Liver (tissue), 9 donors: Measurements from ENCODE around the gene MARK1. TPM values are rescaled to one million over a fixed set of nuclear protein-coding genes. Genes with fewer than 3 reads are reported as not detected.

Source experiments
- DNase-seq: peaks from one replicate; pipeline ENCODE4 v3.0.0-alpha.2; 2017; ENCODE audit warnings: low spot score
- H3K27ac ChIP-seq, 2 donors: one replicate each; pipeline ENCODE4 v1.7.0; 2013; ENCODE audit warnings: inconsistent platforms in 2 of 2, low read length in 2 of 2, control low read depth in 1 of 2, low read depth in 1 of 2, mild to moderate bottlenecking in 1 of 2
- H3K27me3 ChIP-seq, 4 donors: one replicate each; pipeline versions ENCODE4 v1.6.1 to v1.7.0; 2013; ENCODE audit warnings: low read length in 3 of 4, inconsistent platforms in 1 of 4, mild to moderate bottlenecking in 1 of 4, moderate library complexity in 1 of 4; ENCODE audit not compliant: control insufficient read depth in 4 of 4, insufficient read depth in 4 of 4
- H3K36me3 ChIP-seq, 4 donors: one replicate each; pipeline versions ENCODE4 v1.6.1 to v1.7.0; 2013; ENCODE audit warnings: low read length in 3 of 4, mild to moderate bottlenecking in 3 of 4, low read depth in 1 of 4, moderate library complexity in 1 of 4; ENCODE audit not compliant: control insufficient read depth in 4 of 4, insufficient read depth in 3 of 4
- H3K4me1 ChIP-seq, 4 donors: one replicate each; pipeline versions ENCODE4 v1.6.1 to v1.7.0; 2013; ENCODE audit warnings: low read length in 3 of 4, mild to moderate bottlenecking in 3 of 4, moderate library complexity in 1 of 4; ENCODE audit not compliant: control insufficient read depth in 4 of 4, insufficient read depth in 4 of 4
- H3K4me3 ChIP-seq, 3 donors: one replicate each; pipeline versions ENCODE4 v1.6.1 to v1.7.0; 2013; ENCODE audit warnings: low read length in 3 of 3, control low read depth in 1 of 3, low read depth in 1 of 3, mild to moderate bottlenecking in 1 of 3
- H3K9ac ChIP-seq, 2 donors: one replicate each; pipeline ENCODE4 v1.7.0; 2013; ENCODE audit warnings: low read length in 2 of 2, mild to moderate bottlenecking in 2 of 2, moderate library complexity in 2 of 2, control low read depth in 1 of 2, low read depth in 1 of 2
- H3K9me3 ChIP-seq, 4 donors: one replicate each; pipeline versions ENCODE4 v1.6.1 to v1.7.0; 2013; ENCODE audit warnings: low read length in 3 of 4; ENCODE audit not compliant: control insufficient read depth in 4 of 4
- ATF3 ChIP-seq: IDR thresholded peaks from 2 replicates; pipeline ENCODE4 v1.6.1; 2016; ENCODE audit warnings: antibody characterized with exemption
- CTCF ChIP-seq: fragments of 150-350 bp; IDR thresholded peaks from 2 replicates; pipeline ENCODE4 v1.5.1; 2017; ENCODE audit warnings: improper control_type of control experiment, low read depth, low read length; ENCODE audit not compliant: missing input control
- FOXA2 ChIP-seq: IDR thresholded peaks from 2 replicates; pipeline ENCODE4 v1.6.1; 2016; ENCODE audit warnings: antibody characterized with exemption
- HNF4G ChIP-seq: IDR thresholded peaks from 2 replicates; pipeline ENCODE4 v1.6.1; 2016; ENCODE audit warnings: antibody characterized with exemption
- MAX ChIP-seq: IDR thresholded peaks from 2 replicates; pipeline ENCODE4 v1.6.1; 2016; ENCODE audit warnings: antibody characterized with exemption
- RAD21 ChIP-seq, 2 donors: IDR thresholded peaks; 2 replicates each; pipeline ENCODE4 v1.6.1; 2016; ENCODE audit warnings: antibody characterized with exemption in 2 of 2, mild to moderate bottlenecking in 2 of 2
- REST ChIP-seq: IDR thresholded peaks from 2 replicates; pipeline ENCODE4 v1.6.1; 2016; ENCODE audit warnings: antibody characterized with exemption, mild to moderate bottlenecking
- RXRA ChIP-seq, 2 donors: IDR thresholded peaks; 2 replicates each; pipeline ENCODE4 v1.6.1; 2017 to 2018; ENCODE audit warnings: antibody characterized with exemption in 2 of 2, mild to moderate bottlenecking in 1 of 2
- SP1 ChIP-seq: IDR thresholded peaks from 2 replicates; pipeline ENCODE4 v1.6.1; 2018; ENCODE audit warnings: antibody characterized with exemption, mild to moderate bottlenecking
- TAF1 ChIP-seq: conservative IDR thresholded peaks from 2 replicates; pipeline ENCODE4 v1.6.1; 2016; ENCODE audit warnings: antibody characterized with exemption, mild to moderate bottlenecking
- ZBTB33 ChIP-seq: IDR thresholded peaks from 2 replicates; pipeline ENCODE4 v1.6.1; 2016; ENCODE audit warnings: antibody characterized with exemption
- WGBS: extraction: QIAGEN DNeasy Blood & Tissue Kit; methylation state at CpG from one replicate; pipeline ENCODE4 v1.1.7; 2013; 5-methylcytosine and 5-hydroxymethylcytosine counted together
- polyA plus RNA-seq, 2 donors: library from polyadenylated mRNA; stranded (reverse) in 1 of 2; unstranded in 1 of 2; fragments of 200-250 nt in 1 of 2; fragments of >200 nt in 1 of 2; fragmentation: Nextera tagmentation in 1 of 2; extraction: Ambion mirVana in 1 of 2; gene quantifications; one replicate each; pipeline versions ENCODE4 v1.2.1 to v1.2.3, GENCODE V29; 2013 to 2015
- total RNA-seq, 2 donors: library from RNA; depleted of rRNA; stranded (reverse); fragments of >200 nt; gene quantifications; one replicate each; pipeline ENCODE4 v1.2.3, GENCODE V29; 2014
- donor health status: healthy.
- donor health status: healthy.
- donor health status: healthy.
- donor health status: healthy.
- donor health status: healthy.

MARK1 gene
- total and polyA plus RNA-seq, 4 donors = 0.10 to 0.59 (median 0.25) TPM

GRCh38 chr1:220616836-220617235 is 88.9 kb downstream of the MARK1 start:
- Histone ChIP-seq H3K4me3 (no peak overlapping the region), H3K27me3 (no peaks in the 10 kb centered on the region), H3K36me3 (no peaks in the 10 kb centered on the region), H3K4me1 (no peaks in the 10 kb centered on the region), H3K9me3 (no peaks in the 10 kb centered on the region), H3K27ac (no peak overlapping the region), H3K9ac (no peak overlapping the region)
- DNase-seq = no peak
- no peak for TF ChIP-seq CTCF
- TF ChIP-seq TAF1 = no peak
- no peak for TF ChIP-seq MAX
- no peak for TF ChIP-seq ZBTB33
- no peak for TF ChIP-seq ATF3
- TF ChIP-seq FOXA2 = no peak
- no peak for TF ChIP-seq RAD21 (IDR thresholded peaks at IDR 0.05)
- TF ChIP-seq RXRA (IDR thresholded peaks at IDR 0.05) = no peak

- no peak for DNase-seq
Measured at GRCh38 chr1:220628431-220628830, 100.5 kb downstream of the MARK1 start.

More at GRCh38 chr1:220628431-220628830, 100.5 kb downstream of the MARK1 start:
- no peaks in the 10 kb centered on the region for H3K9me3 ChIP-seq
- H3K27ac ChIP-seq = no peak overlapping the region
- WGBS = 88% methylated on average over 5 of the region's 5 CpGs
- H3K27me3 ChIP-seq = peaks cover 0 to 3% (median 0%) of the 10 kb centered on the region in 4 donors
- no peak overlapping the region for H3K9ac ChIP-seq
- H3K36me3 ChIP-seq = no peaks in the 10 kb centered on the region
- no peaks in the 10 kb centered on the region for H3K4me1 ChIP-seq
- TF ChIP-seq SP1 (no peak), HNF4G (no peak), FOXA2 (no peak), REST (no peak), CTCF (no peak), ATF3 (no peak)
- no peak overlapping the region for H3K4me3 ChIP-seq
